ENCODE measurements around the gene PTPRD. TPM values are rescaled to one million over a fixed set of nuclear protein-coding genes. Genes with fewer than 3 reads are reported as not detected.

PTPRD gene
- total RNA-seq, 1 experiment from 2014 or later = 0.02 TPM

DNA sequence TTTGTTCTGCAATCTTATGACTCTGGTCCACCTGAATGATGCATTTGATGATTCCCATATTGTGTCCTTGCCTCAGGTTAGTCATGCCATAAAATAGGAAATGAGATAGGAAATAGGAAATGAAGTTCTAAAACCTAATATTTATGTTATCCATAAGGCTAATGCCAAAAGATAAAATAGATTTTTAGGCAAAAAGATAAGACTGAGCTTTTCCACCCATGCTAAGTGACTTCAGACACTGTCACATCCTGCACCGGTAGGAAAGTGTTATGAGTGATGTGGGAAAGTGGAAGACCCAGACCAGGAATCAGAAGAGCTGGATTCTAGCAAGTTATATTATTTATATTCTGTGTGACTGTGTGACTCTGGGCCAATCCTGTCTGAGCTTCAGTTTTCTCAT lies 2212.4 kb downstream of the PTPRD start (continued):
- TF ChIP-seq, protein P1, sequence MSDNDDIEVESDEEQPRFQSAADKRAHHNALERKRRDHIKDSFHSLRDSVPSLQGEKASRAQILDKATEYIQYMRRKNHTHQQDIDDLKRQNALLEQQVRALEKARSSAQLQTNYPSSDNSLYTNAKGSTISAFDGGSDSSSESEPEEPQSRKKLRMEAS (IDR thresholded peaks at IDR 0.05) = no peak
- TF ChIP-seq SIN3A (IDR thresholded peaks at IDR 0.05; ENCODE audit: low read depth) (no peak), ZFX (IDR thresholded peaks at IDR 0.05) (no peak), EGR1 (IDR thresholded peaks at IDR 0.05; ENCODE audit: low read depth) (no peak), JUND (IDR thresholded peaks at IDR 0.05) (no peak), POLR2AphosphoS5 (IDR thresholded peaks at IDR 0.05; ENCODE audit: low read depth, low read length) (no peak), ZBTB33 (IDR thresholded peaks at IDR 0.05; ENCODE audit: extremely low read depth, insufficient replicate concordance, low read length) (no peak), TCF7L2 (IDR thresholded peaks at IDR 0.05; ENCODE audit: borderline replicate concordance, extremely low read depth, insufficient read depth, insufficient read length) (no peak), POLR2A (IDR thresholded peaks at IDR 0.05; ENCODE audit: borderline replicate concordance, extremely low read depth, insufficient read depth, insufficient read length) (no peak)
- TF ChIP-seq, protein P2, sequence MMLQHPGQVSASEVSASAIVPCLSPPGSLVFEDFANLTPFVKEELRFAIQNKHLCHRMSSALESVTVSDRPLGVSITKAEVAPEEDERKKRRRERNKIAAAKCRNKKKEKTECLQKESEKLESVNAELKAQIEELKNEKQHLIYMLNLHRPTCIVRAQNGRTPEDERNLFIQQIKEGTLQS (IDR thresholded peaks at IDR 0.05) = no peak

GRCh38 chr9:8395022-8395421 lies 2217.8 kb downstream of the PTPRD start:
- TF ChIP-seq EGR1 (IDR thresholded peaks at IDR 0.05; ENCODE audit: low read depth) (no peak), SIN3A (IDR thresholded peaks at IDR 0.05; ENCODE audit: low read depth) (no peak), ELF1 (IDR thresholded peaks at IDR 0.05; ENCODE audit: borderline replicate concordance, low read depth) (no peak), POLR2A (IDR thresholded peaks at IDR 0.05; ENCODE audit: borderline replicate concordance, extremely low read depth, insufficient read depth, insufficient read length) (no peak), POLR2AphosphoS5 (IDR thresholded peaks at IDR 0.05; ENCODE audit: low read depth, low read length) (no peak), ZNF274 (IDR thresholded peaks at IDR 0.05; ENCODE audit: low read depth, low read length) (no peak), ZBTB33 (IDR thresholded peaks at IDR 0.05; ENCODE audit: extremely low read depth, insufficient replicate concordance, low read length) (no peak)
- TF ChIP-seq, protein P1 (IDR thresholded peaks at IDR 0.05) = no peak
- TF ChIP-seq, protein P3, sequence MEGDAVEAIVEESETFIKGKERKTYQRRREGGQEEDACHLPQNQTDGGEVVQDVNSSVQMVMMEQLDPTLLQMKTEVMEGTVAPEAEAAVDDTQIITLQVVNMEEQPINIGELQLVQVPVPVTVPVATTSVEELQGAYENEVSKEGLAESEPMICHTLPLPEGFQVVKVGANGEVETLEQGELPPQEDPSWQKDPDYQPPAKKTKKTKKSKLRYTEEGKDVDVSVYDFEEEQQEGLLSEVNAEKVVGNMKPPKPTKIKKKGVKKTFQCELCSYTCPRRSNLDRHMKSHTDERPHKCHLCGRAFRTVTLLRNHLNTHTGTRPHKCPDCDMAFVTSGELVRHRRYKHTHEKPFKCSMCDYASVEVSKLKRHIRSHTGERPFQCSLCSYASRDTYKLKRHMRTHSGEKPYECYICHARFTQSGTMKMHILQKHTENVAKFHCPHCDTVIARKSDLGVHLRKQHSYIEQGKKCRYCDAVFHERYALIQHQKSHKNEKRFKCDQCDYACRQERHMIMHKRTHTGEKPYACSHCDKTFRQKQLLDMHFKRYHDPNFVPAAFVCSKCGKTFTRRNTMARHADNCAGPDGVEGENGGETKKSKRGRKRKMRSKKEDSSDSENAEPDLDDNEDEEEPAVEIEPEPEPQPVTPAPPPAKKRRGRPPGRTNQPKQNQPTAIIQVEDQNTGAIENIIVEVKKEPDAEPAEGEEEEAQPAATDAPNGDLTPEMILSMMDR (IDR thresholded peaks at IDR 0.05 in 2 of 3, conservative IDR thresholded peaks at IDR 0.05 in 1 of 3; ENCODE audit: borderline replicate concordance in 1 of 3, insufficient read depth in 1 of 3, low read depth in 2 of 3, low read length in 2 of 3) = no peak
- Histone ChIP-seq H3K36me3 (ENCODE audit: control insufficient read depth in 1 of 2, insufficient read depth in 2 of 2, low read length in 2 of 2) (no peaks in the 10 kb centered on the region), H3K4me1 (ENCODE audit: control insufficient read depth in 1 of 2, insufficient read depth in 2 of 2, low read length in 2 of 2) (no peaks in the 10 kb centered on the region), H3K4me2 (ENCODE audit: low read length) (no peak overlapping the region), H2AFZ (ENCODE audit: low read depth, low read length, poor library complexity, severe bottlenecking) (no peak overlapping the region), H3K9ac (ENCODE audit: low read length) (no peak overlapping the region), H3K9me2 (ENCODE audit: insufficient read depth) (no peaks in the 10 kb centered on the region), H3K27me3 (ENCODE audit: insufficient read depth, low read length) (no peaks in the 10 kb centered on the region), H3K4me3 (replicated peaks in 1 of 2; ENCODE audit: low read depth in 1 of 2, low read length in 2 of 2) (no peak overlapping the region), H3K27ac (ENCODE audit: low read depth, low read length) (no peak overlapping the region), H4K20me1 (ENCODE audit: insufficient read depth) (no peaks in the 10 kb centered on the region), H3K9me3 (ENCODE audit: control insufficient read depth in 1 of 2, insufficient read depth in 1 of 2, low read depth in 1 of 2, low read length in 2 of 2) (peaks cover 3 to 21% of the 10 kb centered on the region in 2 experiments; a peak in 2 of 4 replicates), H3K79me2 (ENCODE audit: insufficient read depth, low read length) (no peaks in the 10 kb centered on the region)
- ATAC-seq = no peak
- no peak for DNase-seq (ENCODE audit: low read depth, low spot score)
- RAD21 ChIA-PET (ENCODE audit: low non-redundant PET in 1 of 2, low total read pairs in 2 of 2, uncharacterized antibody in 2 of 2, unreplicated experiment in 2 of 2) = no interaction called here
- BruUV-seq (replicated peaks) = no TSS peak
- CTCF ChIA-PET = no interaction called here
- POLR2A ChIA-PET = no interaction called here
- intact Hi-C loops (cut with micrococcal nuclease) = no loop called here
